ENCODE measurements around the gene EPHA3. TPM values are rescaled to one million over a fixed set of nuclear protein-coding genes. Genes with fewer than 3 reads are reported as not detected.

Gene EPHA3
- total RNA-seq, 4 donors from 2014 or later = 2.3 to 4.6 (median 2.4) TPM; not detected in 1

- no peak overlapping the region for H3K4me3 ChIP-seq
- H3K27me3 ChIP-seq = no peaks in the 10 kb centered on the region
- TF ChIP-seq POLR2A (IDR thresholded peaks at IDR 0.05) (no peak), EP300 (IDR thresholded peaks at IDR 0.05; ENCODE audit: low read depth) (no peak)
- intact Hi-C loops (cut with DNase I; ENCODE audit: low total_unique reads) (no loop called here), in situ Hi-C loops (cut with MboI; ENCODE audit: low pct_ligation_motif_present in 1 of 4, low pct_unique_long_range_greater_than_20kb in 1 of 4, low sequenced_read_pairs in 3 of 4) (no loop called here)
- WGBS, 2 donors (ENCODE audit: low coverage in 1 of 2) = 75 to 77% methylated on average over 1 to 2 of the region's 2 CpGs
- no peaks in the 10 kb centered on the region for H3K9me3 ChIP-seq
- H3K36me3 ChIP-seq = no peaks in the 10 kb centered on the region
- no peak overlapping the region for H3K27ac ChIP-seq
- H3K4me1 ChIP-seq = no peaks in the 10 kb centered on the region
- DNase-seq = no peak
Measured at GRCh38 chr3:89525609-89526008, 418.2 kb downstream of the EPHA3 start.

- H3K9me3 ChIP-seq = no peaks in the 10 kb centered on the region
- intact Hi-C loops (cut with DNase I; ENCODE audit: low total_unique reads) (no loop called here), in situ Hi-C loops (cut with MboI; ENCODE audit: low pct_ligation_motif_present in 1 of 4, low pct_unique_long_range_greater_than_20kb in 1 of 4, low sequenced_read_pairs in 3 of 4) (no loop called here)
- WGBS, 2 donors (ENCODE audit: low coverage in 1 of 2) = 71% methylated on average over 1 of the region's 1 CpG; no CpG with 5 or more reads in 1 of the 2 donors
- H3K36me3 ChIP-seq = no peaks in the 10 kb centered on the region
- H3K27me3 ChIP-seq = no peaks in the 10 kb centered on the region
- no peak overlapping the region for H3K4me3 ChIP-seq
- no peak for DNase-seq
- H3K4me1 ChIP-seq = no peaks in the 10 kb centered on the region
- no peak overlapping the region for H3K27ac ChIP-seq
- TF ChIP-seq CTCF (IDR thresholded peaks at IDR 0.05) (no peak), POLR2AphosphoS5 (IDR thresholded peaks at IDR 0.05) (no peak), EP300 (IDR thresholded peaks at IDR 0.05; ENCODE audit: low read depth) (no peak), POLR2A (IDR thresholded peaks at IDR 0.05) (no peak)
Measured at GRCh38 chr3:89527736-89528305, 420.4 kb downstream of the EPHA3 start.
